Activated gamma-delta T cell (primary cell): ENCODE data around the gene AMBP.

Experiments used
- DNase-seq: peaks from one replicate; lab custom pipeline; 2025; lab: John Stamatoyannopoulos, UW

The AMBP gene

DNA sequence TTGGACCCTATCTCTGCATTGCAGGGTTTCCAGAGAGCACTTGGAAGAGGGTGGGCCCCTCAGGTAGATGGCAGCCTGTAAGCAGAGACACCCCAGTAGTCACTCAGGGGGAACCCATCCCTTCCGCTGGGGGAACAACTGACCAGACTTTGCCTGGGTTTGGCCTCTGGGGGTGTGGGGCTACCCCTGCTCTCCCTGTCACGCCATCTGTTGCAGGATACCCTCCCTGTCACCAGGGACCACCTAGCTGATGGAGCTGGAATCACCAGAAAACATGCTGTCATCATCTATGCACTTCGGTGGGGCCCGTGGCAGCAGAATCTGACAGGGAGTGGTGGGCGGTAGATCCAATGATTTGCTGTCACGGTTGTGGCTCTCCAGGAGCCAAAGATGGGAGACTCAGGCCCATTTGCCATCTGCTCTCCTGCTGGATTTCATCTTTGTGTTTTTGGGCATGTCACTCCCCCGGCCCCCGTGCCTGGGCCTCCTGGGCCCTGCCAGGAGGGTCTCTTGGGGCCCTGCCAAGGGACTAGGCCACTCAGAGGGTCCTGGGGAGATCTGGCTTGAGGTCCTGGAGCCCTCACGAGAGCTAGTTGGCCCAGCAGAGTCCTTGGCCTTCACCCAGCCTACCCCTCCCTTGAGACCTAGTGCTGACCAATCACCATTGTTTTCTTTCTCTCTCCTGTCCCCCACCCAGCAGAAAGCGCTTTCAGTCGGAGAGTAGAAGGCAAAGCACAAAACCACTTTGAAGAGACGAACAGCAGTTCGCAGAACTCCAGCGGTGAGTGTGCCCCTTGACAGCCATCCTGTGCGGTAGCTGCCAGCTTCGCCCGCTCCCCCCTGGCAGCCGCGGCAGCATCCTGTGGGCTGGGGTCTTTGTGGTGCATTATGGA, 45.9 kb downstream of the AMBP start:
- no peak for DNase-seq

- DNase-seq: no peak
Measured at GRCh38 chr9:114031037-114031630, 47.0 kb downstream of the AMBP start.

- no peak for DNase-seq
Measured at GRCh38 chr9:114030364-114030763, 47.7 kb downstream of the AMBP start.

DNA sequence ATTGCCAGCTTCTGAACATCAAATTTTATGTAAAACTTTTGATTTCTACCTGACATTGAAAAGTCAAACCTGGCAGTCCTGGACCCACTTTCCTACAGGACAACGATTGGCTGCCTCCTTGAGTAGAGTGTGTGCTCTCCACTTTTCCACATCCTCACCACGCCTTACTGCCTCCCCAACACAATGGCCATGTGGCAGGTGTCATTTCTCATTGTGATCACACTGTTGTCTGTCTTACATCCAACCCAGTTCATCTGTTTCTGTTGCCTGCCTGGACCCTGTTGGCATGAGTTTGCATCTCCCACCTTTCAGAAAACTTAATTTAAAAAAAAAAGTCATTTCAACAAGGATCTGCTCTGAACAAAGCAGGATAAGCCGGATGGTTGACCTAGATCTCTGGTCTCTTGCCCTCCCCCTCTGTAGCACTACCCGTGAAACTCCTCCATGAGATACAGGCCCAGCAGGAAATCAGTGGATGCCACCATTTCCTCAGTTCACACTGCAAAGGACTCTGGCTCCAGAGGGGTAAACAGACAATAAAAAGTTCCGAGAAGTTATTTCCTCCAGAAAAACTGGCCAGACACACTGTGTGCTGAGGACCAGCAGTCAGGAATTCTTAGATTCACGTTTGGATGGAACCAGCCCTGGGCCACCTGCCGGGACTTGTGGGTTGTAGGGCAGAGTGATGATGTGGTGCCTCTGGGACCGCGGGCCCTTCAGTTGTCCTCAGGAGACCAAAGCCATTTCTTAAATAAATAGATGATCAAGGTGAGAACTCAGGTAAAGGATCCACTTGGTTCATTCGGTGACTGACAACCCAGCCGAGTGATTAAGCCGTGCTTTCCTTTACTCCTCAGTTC, 48.6 kb downstream of the AMBP start:
- no peak for DNase-seq

GRCh38 chr9:114028646-114029045, 49.5 kb downstream of the AMBP start:
- DNase-seq: no peak

DNA sequence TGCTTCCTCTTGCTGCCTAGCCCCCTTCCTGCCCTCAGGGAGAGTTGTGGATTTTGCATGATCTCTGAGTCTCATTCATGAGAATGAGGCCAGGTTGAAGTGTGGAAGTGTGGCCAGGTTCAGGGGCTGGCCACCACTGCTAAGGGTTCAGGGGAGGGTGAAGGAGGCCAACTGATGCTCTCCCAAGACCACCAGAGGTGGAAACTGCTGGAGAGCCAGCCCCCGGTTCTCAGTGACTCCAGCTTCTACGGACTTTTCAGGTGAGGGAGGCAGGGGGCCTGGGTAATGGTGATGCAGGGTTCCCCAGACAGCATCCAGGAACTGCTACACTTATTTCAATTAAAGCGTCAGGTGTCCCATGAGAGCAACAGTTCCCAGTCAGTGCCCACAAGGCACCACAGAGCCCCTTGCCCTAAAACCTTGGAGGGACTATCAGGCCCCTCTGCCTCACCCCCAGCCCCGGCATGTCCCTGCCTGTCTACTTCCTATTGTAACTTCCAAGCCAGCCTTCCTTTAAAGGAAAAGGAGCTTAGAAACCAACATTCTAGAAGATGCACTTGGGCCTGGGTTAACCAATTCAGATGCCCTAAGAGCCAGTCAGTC, 50.1 kb downstream of the AMBP start:
- no peak for DNase-seq

GRCh38 chr9:114027159-114027862, 50.8 kb downstream of the AMBP start:
- no peak for DNase-seq

- no peak for DNase-seq
Measured at GRCh38 chr9:114026335-114026734, 51.8 kb downstream of the AMBP start.

GRCh38 chr9:114025760-114026159, 52.3 kb downstream of the AMBP start:
- no peak for DNase-seq

- DNase-seq: no peak
Measured at GRCh38 chr9:114025196-114025753, 52.8 kb downstream of the AMBP start.

DNA sequence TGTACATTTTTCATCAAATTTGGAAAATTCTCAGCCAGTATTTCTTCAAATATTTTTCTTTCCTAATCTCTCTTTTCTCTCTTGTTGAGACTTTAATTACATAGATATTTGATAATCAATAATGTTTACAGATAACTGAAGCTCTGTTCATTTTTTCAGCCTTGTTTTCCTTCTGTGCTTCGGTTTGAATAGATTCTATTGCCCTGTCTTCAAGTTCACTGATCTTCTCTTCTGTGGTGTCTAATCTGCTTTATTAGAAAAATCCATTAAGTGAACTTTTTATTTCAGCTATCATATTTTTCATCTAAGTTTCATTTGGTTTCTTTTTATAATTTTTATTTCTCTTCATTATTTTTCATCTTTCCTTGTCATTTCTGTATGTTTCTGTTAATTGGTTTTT, 54.1 kb downstream of the AMBP start:
- no peak for DNase-seq

- DNase-seq: no peak
Measured at GRCh38 chr9:114021578-114021977, 56.5 kb downstream of the AMBP start.

GRCh38 chr9:114017741-114018715, 60.1 kb downstream of the AMBP start:
- no peak for DNase-seq

DNA sequence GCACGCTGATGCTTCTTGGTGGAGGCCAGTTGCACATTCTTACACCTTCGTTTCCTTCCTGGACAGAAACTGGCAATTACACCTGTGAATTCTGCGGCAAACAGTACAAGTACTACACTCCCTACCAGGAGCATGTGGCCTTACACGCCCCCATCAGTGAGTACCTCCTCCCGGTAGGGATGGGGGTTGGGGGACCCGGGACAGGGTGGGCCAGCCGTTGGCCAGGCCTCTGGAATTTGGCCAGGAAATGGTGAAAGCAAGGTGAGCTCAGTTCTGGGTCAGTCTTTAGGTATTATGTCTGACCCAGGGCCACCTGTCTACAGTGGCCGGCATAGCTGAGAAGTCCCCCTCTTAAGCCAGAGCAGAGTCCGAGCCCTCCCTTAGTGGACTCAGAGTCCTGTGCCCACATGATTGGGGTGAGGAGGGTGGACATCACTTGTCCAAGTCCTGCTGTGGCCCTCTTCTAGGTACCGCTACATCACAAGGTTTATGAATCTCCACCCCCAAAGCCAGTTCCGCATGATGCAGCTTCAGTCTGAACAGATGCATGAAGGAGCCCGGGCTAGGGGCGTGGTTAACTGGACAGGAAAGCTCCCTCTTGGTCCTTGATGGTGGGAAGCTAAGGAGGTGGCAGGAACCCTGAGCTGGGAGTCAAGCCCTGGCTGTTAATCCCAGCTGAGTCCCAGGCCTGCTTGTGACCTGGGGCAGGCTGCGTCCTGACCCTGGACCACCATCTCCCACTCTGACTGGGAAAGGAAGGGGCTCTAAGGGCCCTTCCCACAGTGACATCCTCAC, 61.3 kb downstream of the AMBP start:
- DNase-seq: no peak

DNA sequence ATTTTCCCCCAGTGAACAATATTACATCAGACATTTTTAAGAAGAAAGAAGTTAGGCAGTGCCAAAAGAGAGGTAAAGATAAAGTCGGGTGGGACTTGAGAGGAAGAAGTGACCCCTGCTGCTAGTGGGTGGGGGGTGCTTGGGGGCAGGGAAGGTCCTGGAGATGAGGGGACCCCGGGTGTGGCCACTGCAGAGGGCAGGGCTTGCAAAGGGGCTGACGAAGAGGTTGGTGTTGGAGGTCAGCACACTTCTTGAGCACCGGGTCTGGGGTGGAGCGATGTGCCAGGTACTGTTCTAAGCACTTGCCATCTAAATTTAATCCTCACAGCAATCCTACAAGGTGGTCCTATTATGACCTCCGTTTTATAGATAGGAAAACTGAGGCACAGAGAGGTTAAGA, 62.0 kb downstream of the AMBP start:
- no peak for DNase-seq

DNA sequence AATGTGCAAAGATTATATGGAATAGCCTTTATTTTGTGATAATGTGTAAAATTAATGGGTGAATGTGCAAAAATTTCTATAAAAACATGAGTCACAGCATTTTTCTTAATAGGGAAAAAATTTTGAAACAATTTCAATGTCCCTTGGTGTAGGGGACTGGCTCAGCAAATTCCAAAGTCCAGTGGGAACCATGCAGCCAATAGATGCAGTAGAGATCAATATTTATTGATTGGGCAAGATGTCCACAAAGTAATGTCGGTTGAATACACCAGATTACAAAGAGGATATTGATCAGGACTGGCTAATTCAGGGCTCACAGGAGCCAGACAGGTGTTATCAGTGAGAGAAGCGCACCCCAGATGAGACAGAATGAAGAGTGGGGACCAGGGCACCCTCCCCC, 62.5 kb downstream of the AMBP start:
- DNase-seq: no peak

DNA sequence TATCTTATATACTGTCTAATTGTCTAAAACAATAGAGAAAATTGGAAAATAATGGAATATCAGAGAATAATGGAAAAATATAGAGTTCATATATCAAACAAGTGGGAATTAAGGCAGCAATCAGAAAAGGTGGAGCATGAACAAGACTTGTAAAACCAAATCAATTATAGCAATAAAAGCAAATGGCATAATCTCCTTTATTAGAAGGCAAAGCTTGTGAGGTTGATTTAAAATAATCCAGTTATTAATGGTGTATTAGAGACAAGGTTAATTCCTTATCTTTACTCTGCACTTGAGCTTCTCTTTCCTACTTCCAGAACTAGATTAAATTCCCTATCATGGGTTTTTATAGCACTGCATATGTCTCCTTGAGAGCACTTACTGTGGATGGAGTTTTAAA, 64.1 kb downstream of the AMBP start:
- no peak for DNase-seq

- DNase-seq: no peak
Measured at GRCh38 chr9:114012126-114012525, 66.0 kb downstream of the AMBP start.

DNA sequence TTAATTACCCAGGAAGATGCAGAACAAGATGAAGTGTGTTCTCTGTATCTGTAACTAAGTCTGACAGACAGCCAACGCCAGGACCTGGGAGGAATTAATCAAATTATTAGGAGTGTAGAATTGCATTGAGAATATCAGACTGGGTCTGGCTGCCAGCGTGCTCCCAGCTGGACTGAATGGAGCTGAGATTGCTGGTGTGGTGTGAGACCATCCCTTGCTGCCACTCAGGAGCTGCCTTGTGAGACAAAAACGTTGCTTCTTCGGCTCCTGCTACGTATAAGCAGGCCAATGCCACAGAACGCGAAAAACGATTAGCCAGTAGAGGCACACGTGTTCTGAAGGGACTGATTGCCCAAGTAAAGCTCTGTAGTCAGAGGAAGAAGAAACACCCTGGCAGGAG, 66.8 kb downstream of the AMBP start:
- no peak for DNase-seq
